HG03175 (cell line): ENCODE measurements around the gene TSPO.
A peak's percentile ranks its signal among the peaks of the same experiment; 100 is the strongest.
"Not testable (repeated sequence)": the region's sequence is repeated elsewhere in the genome, so short reads cannot be mapped to it uniquely, and the experiment has no call there.

Source experiments
- ATAC-seq: cut with Tn5 transposase; IDR thresholded peaks from one replicate; pipeline ENCODE4 v1.9.1; 2021; ENCODE audit warnings: mild to moderate bottlenecking, moderate library complexity; ENCODE audit not compliant: unreplicated experiment

The TSPO gene

GRCh38 chr22:43129426-43130425 is 21.6 kb upstream of the TSPO start:
- no peak for ATAC-seq

- no peak for ATAC-seq
Observed at GRCh38 chr22:43131773-43132501, 19.4 kb upstream of the TSPO start.

- ATAC-seq: no peak
Observed at GRCh38 chr22:43133401-43133800, 18.0 kb upstream of the TSPO start.

- no peak for ATAC-seq
Observed at GRCh38 chr22:43134553-43134952, 16.8 kb upstream of the TSPO start.

GRCh38 chr22:43135565-43135964 is 15.8 kb upstream of the TSPO start:
- no peak for ATAC-seq

- no peak for ATAC-seq
Observed at GRCh38 chr22:43136255-43136654, 15.1 kb upstream of the TSPO start.

- ATAC-seq: no peak
Observed at GRCh38 chr22:43136801-43137200, 14.6 kb upstream of the TSPO start.

- ATAC-seq: peak; percentile 79
Observed at GRCh38 chr22:43142880-43143562, 8.3 kb upstream of the TSPO start, which contains the start of gene MCAT. Gene MCAT, minus strand, starts transcription at chr22:43143398. Its CDS starts 50 bp downstream, at chr22:43143348.

- ATAC-seq: no peak
Observed at GRCh38 chr22:43144949-43145348, 6.4 kb upstream of the TSPO start.

GRCh38 chr22:43145371-43145770 is 6.0 kb upstream of the TSPO start:
- not testable (repeated sequence) for ATAC-seq

- not testable (repeated sequence) for ATAC-seq
Observed at GRCh38 chr22:43146332-43146731, 5.0 kb upstream of the TSPO start.

GRCh38 chr22:43147821-43148220 is 3.5 kb upstream of the TSPO start:
- no peak for ATAC-seq

- ATAC-seq: no peak
Observed at GRCh38 chr22:43148581-43148980, 2.8 kb upstream of the TSPO start.

GRCh38 chr22:43150731-43151206 is 590 bp upstream of the TSPO start:
- no peak for ATAC-seq

GRCh38 chr22:43152003-43152356 is 621 bp downstream of the TSPO start:
- no peak for ATAC-seq

GRCh38 chr22:43152357-43153071 is 1.2 kb downstream of the TSPO start:
- no peak for ATAC-seq

- no peak for ATAC-seq
Observed at GRCh38 chr22:43153899-43154298, 2.5 kb downstream of the TSPO start.

GRCh38 chr22:43154887-43155536 is 3.7 kb downstream of the TSPO start:
- ATAC-seq: no peak

- no peak for ATAC-seq
Observed at GRCh38 chr22:43155789-43156188, 4.4 kb downstream of the TSPO start.

- no peak for ATAC-seq
Observed at GRCh38 chr22:43156413-43156812, 5.1 kb downstream of the TSPO start.
